OCI-LY1 (cell line): ENCODE data around the gene DIP2A.

Experiments
- CTCF ChIP-seq: fragments of 200-600 bp; sonication (generic), shearing (Covaris generic); IDR thresholded peaks from 2 replicates; pipeline ENCODE4 v1.5.1; 2017; ENCODE audit warnings: mild to moderate bottlenecking, antibody characterized with exemption, low read length, moderate library complexity, mixed read lengths
- EZH2 ChIP-seq: fragments of 200-600 bp; sonication (generic), shearing (Covaris generic); IDR thresholded peaks from 2 replicates; pipeline ENCODE4 v1.8.0; 2017; ENCODE audit warnings: borderline replicate concordance, mixed run types, mild to moderate bottlenecking, antibody characterized with exemption, low read length, moderate library complexity, mixed read lengths

- TF ChIP-seq CTCF (no peak), EZH2 (no peak)
Observed at GRCh38 chr21:46424621-46425020, 34.1 kb upstream of the DIP2A start.
